CD8-positive, alpha-beta memory T cell (primary cell): ENCODE measurements around the gene DCDC2C. TPM values are rescaled to one million over a fixed set of nuclear protein-coding genes. Genes with fewer than 3 reads are reported as not detected.

Experiments used
- CTCF ChIA-PET: fragments of 350-600 bp; sonication (Branson Sonifier 250); formaldehyde crosslinking; loops from one replicate; lab custom pipeline; 2021; ENCODE audit warnings: antibody characterized with exemption; lab: Charles Lee
- POLR2A ChIA-PET: fragments of 350-600 bp; sonication (Branson Sonifier 250); formaldehyde crosslinking; loops from one replicate; lab custom pipeline; 2021; ENCODE audit warnings: antibody characterized with exemption; lab: Charles Lee
- DNase-seq, 5 donors: peaks; one replicate each; pipeline versions ENCODE4 v3.0.0 to v3.0.0-alpha.2; 2020 to 2022; ENCODE audit warnings: mixed read lengths in 1 of 5
- H3K27ac ChIP-seq: one replicate; pipeline ENCODE4 v1.7.0; 2013; ENCODE audit warnings: low read depth, mild to moderate bottlenecking, low read length, moderate library complexity
- H3K27me3 ChIP-seq: 2 replicates; pipeline ENCODE4 v1.7.0; 2013; ENCODE audit warnings: low read length, mild to moderate bottlenecking; ENCODE audit not compliant: insufficient read depth, poor library complexity, severe bottlenecking
- H3K36me3 ChIP-seq: 2 replicates; pipeline ENCODE4 v1.7.0; 2013; ENCODE audit warnings: mild to moderate bottlenecking, low read length, moderate library complexity; ENCODE audit not compliant: insufficient read depth
- H3K4me1 ChIP-seq: 2 replicates; pipeline ENCODE4 v1.7.0; 2013; ENCODE audit warnings: mild to moderate bottlenecking, low read length, moderate library complexity; ENCODE audit not compliant: insufficient read depth
- H3K4me3 ChIP-seq: 2 replicates; pipeline ENCODE4 v1.7.0; 2013; ENCODE audit warnings: mild to moderate bottlenecking, low read length
- H3K9me3 ChIP-seq: 2 replicates; pipeline ENCODE4 v1.7.0; 2013; ENCODE audit warnings: mild to moderate bottlenecking, low read length
- H3K27ac Mint-ChIP-seq, 8 donors: one replicate each; pipeline ENCODE4 v1.8.0; 2020 to 2021; ENCODE audit warnings: mixed read lengths in 8 of 8, mild to moderate bottlenecking in 6 of 8, inconsistent platforms in 3 of 8, moderate library complexity in 3 of 8
- H3K27me3 Mint-ChIP-seq, 2 donors: one replicate each; pipeline ENCODE4 v1.8.0; 2020 to 2021; ENCODE audit warnings: mixed read lengths in 2 of 2, mild to moderate bottlenecking in 1 of 2, moderate library complexity in 1 of 2
- H3K36me3 Mint-ChIP-seq, 3 donors: one replicate each; pipeline ENCODE4 v1.8.0; 2020 to 2021; ENCODE audit warnings: mixed read lengths in 3 of 3, inconsistent platforms in 1 of 3, mild to moderate bottlenecking in 1 of 3
- H3K4me1 Mint-ChIP-seq, 3 donors: one replicate each; pipeline ENCODE4 v1.8.0; 2020 to 2021; ENCODE audit warnings: mixed read lengths in 3 of 3, inconsistent platforms in 1 of 3, mild to moderate bottlenecking in 1 of 3
- H3K4me3 Mint-ChIP-seq, 7 donors: one replicate each; pipeline ENCODE4 v1.8.0; 2020 to 2021; ENCODE audit warnings: mixed read lengths in 7 of 7, mild to moderate bottlenecking in 6 of 7, moderate library complexity in 4 of 7, inconsistent platforms in 2 of 7
- H3K9me3 Mint-ChIP-seq, 5 donors: one replicate each; pipeline ENCODE4 v1.8.0; 2020 to 2022; ENCODE audit warnings: mixed read lengths in 5 of 5, mild to moderate bottlenecking in 3 of 5, moderate library complexity in 2 of 5, inconsistent platforms in 1 of 5
- polyA plus RNA-seq: library from polyadenylated mRNA; unstranded; fragments of 300-500 nt; fragmentation: Illumina TruSeq; gene quantifications from one replicate; pipeline ENCODE4 v1.2.3, GENCODE V29; 2021
- total RNA-seq, 2 experiments: library from RNA; stranded (reverse); gene quantifications; one replicate each; pipeline ENCODE4 v1.2.3, GENCODE V29; 2021

The DCDC2C gene
- total and polyA plus RNA-seq, 3 experiments from 2014 or later = not detected

GRCh38 chr2:3667151-3667631, 36.2 kb upstream of the DCDC2C start:
- Mint-ChIP-seq H3K4me3 (no peak overlapping the region), H3K27ac (no peak overlapping the region), H3K27me3 (peaks cover 5 to 17% of the 10 kb centered on the region in 2 donors), H3K36me3 (no peaks in the 10 kb centered on the region), H3K4me1 (peaks cover 0 to under 1% (median 0%) of the 10 kb centered on the region in 3 donors), H3K9me3 (no peaks in the 10 kb centered on the region)
- POLR2A ChIA-PET = no interaction called here
- Histone ChIP-seq H3K4me3 (no peak overlapping the region), H3K27me3 (no peaks in the 10 kb centered on the region), H3K4me1 (no peaks in the 10 kb centered on the region), H3K36me3 (no peaks in the 10 kb centered on the region), H3K27ac (no peak overlapping the region), H3K9me3 (no peaks in the 10 kb centered on the region)
- CTCF ChIA-PET = no interaction called here
- DNase-seq = no peak

GRCh38 chr2:3669656-3670055, 33.7 kb upstream of the DCDC2C start:
- POLR2A ChIA-PET = no interaction called here
- Histone ChIP-seq H3K4me1 (no peaks in the 10 kb centered on the region), H3K27me3 (no peaks in the 10 kb centered on the region), H3K27ac (no peak overlapping the region), H3K4me3 (no peak overlapping the region), H3K36me3 (no peaks in the 10 kb centered on the region), H3K9me3 (no peaks in the 10 kb centered on the region)
- Mint-ChIP-seq H3K4me1 (no peaks in the 10 kb centered on the region), H3K9me3 (no peaks in the 10 kb centered on the region), H3K27ac (no peak overlapping the region), H3K36me3 (no peaks in the 10 kb centered on the region), H3K4me3 (no peak overlapping the region), H3K27me3 (peaks cover 5 to 17% of the 10 kb centered on the region in 2 donors)
- CTCF ChIA-PET = no interaction called here
- no peak for DNase-seq

GRCh38 chr2:3670376-3670775, 33.0 kb upstream of the DCDC2C start:
- H3K9me3 Mint-ChIP-seq = no peaks in the 10 kb centered on the region
- Histone ChIP-seq H3K27me3 (no peaks in the 10 kb centered on the region), H3K4me3 (no peak overlapping the region), H3K27ac (no peak overlapping the region), H3K9me3 (no peaks in the 10 kb centered on the region), H3K36me3 (no peaks in the 10 kb centered on the region), H3K4me1 (no peaks in the 10 kb centered on the region)
- no peak overlapping the region for H3K4me3 Mint-ChIP-seq
- ChIA-PET CTCF (no interaction called here), POLR2A (no interaction called here)
- no peak for DNase-seq
- H3K36me3 Mint-ChIP-seq = no peaks in the 10 kb centered on the region
- H3K27ac Mint-ChIP-seq = no peak overlapping the region
- peaks cover 5 to 19% of the 10 kb centered on the region in 2 donors for H3K27me3 Mint-ChIP-seq
- H3K4me1 Mint-ChIP-seq = no peaks in the 10 kb centered on the region

- no peaks in the 10 kb centered on the region for H3K9me3 Mint-ChIP-seq
- ChIA-PET POLR2A (no interaction called here), CTCF (no interaction called here)
- H3K36me3 ChIP-seq = no peaks in the 10 kb centered on the region
- no peak overlapping the region for H3K4me3 Mint-ChIP-seq
- H3K4me3 ChIP-seq = no peak overlapping the region
- no peak overlapping the region for H3K27ac ChIP-seq
- H3K4me1 Mint-ChIP-seq = no peaks in the 10 kb centered on the region
- H3K36me3 Mint-ChIP-seq = no peaks in the 10 kb centered on the region
- no peaks in the 10 kb centered on the region for H3K4me1 ChIP-seq
- no peak for DNase-seq
- no peaks in the 10 kb centered on the region for H3K27me3 ChIP-seq
- no peak overlapping the region for H3K27ac Mint-ChIP-seq
- H3K27me3 Mint-ChIP-seq = peaks cover 5 to 20% of the 10 kb centered on the region in 2 donors
- no peaks in the 10 kb centered on the region for H3K9me3 ChIP-seq
Measured at GRCh38 chr2:3670941-3671340, 32.4 kb upstream of the DCDC2C start.

- ChIA-PET CTCF (no interaction called here), POLR2A (no interaction called here)
- Mint-ChIP-seq H3K27ac (no peak overlapping the region), H3K4me3 (no peak overlapping the region), H3K9me3 (no peaks in the 10 kb centered on the region), H3K27me3 (peaks cover 7 to 16% of the 10 kb centered on the region in 2 donors), H3K36me3 (no peaks in the 10 kb centered on the region), H3K4me1 (no peaks in the 10 kb centered on the region)
- Histone ChIP-seq H3K27me3 (no peaks in the 10 kb centered on the region), H3K36me3 (no peaks in the 10 kb centered on the region), H3K27ac (no peak overlapping the region), H3K4me3 (no peak overlapping the region), H3K4me1 (no peaks in the 10 kb centered on the region), H3K9me3 (no peaks in the 10 kb centered on the region)
- no peak for DNase-seq
Measured at GRCh38 chr2:3672861-3673678, 30.3 kb upstream of the DCDC2C start.

GRCh38 chr2:3674066-3674845, 29.1 kb upstream of the DCDC2C start:
- Mint-ChIP-seq H3K27ac (no peak overlapping the region), H3K4me1 (no peaks in the 10 kb centered on the region), H3K9me3 (no peaks in the 10 kb centered on the region), H3K27me3 (peaks cover 4 to 14% of the 10 kb centered on the region in 2 donors), H3K4me3 (no peak overlapping the region), H3K36me3 (no peaks in the 10 kb centered on the region)
- H3K9me3 ChIP-seq = no peaks in the 10 kb centered on the region
- no peaks in the 10 kb centered on the region for H3K27me3 ChIP-seq
- ChIA-PET POLR2A (no interaction called here), CTCF (no interaction called here)
- no peak overlapping the region for H3K4me3 ChIP-seq
- H3K4me1 ChIP-seq = no peaks in the 10 kb centered on the region
- DNase-seq = no peak
- no peak overlapping the region for H3K27ac ChIP-seq
- H3K36me3 ChIP-seq = no peaks in the 10 kb centered on the region

GRCh38 chr2:3675687-3676086, 27.7 kb upstream of the DCDC2C start:
- Histone ChIP-seq H3K4me3 (no peak overlapping the region), H3K27me3 (no peaks in the 10 kb centered on the region), H3K36me3 (no peaks in the 10 kb centered on the region), H3K9me3 (no peaks in the 10 kb centered on the region), H3K4me1 (no peaks in the 10 kb centered on the region), H3K27ac (no peak overlapping the region)
- H3K27ac Mint-ChIP-seq = no peak overlapping the region
- no peak for DNase-seq
- no peak overlapping the region for H3K4me3 Mint-ChIP-seq
- peaks cover 0 to 2% (median 0%) of the 10 kb centered on the region in 5 donors for H3K9me3 Mint-ChIP-seq
- H3K27me3 Mint-ChIP-seq = peaks cover 2 to 4% of the 10 kb centered on the region in 2 donors
- ChIA-PET POLR2A (no interaction called here), CTCF (no interaction called here)
- no peaks in the 10 kb centered on the region for H3K36me3 Mint-ChIP-seq
- H3K4me1 Mint-ChIP-seq = no peaks in the 10 kb centered on the region

- Mint-ChIP-seq H3K4me3 (no peak overlapping the region), H3K27me3 (peaks cover 2 to 4% of the 10 kb centered on the region in 2 donors), H3K36me3 (no peaks in the 10 kb centered on the region), H3K9me3 (peaks cover 0 to 2% (median 0%) of the 10 kb centered on the region in 5 donors), H3K27ac (no peak overlapping the region), H3K4me1 (no peaks in the 10 kb centered on the region)
- DNase-seq = no peak
- POLR2A ChIA-PET = no interaction called here
- Histone ChIP-seq H3K4me1 (no peaks in the 10 kb centered on the region), H3K4me3 (no peak overlapping the region), H3K27me3 (no peaks in the 10 kb centered on the region), H3K9me3 (no peaks in the 10 kb centered on the region), H3K27ac (no peak overlapping the region), H3K36me3 (no peaks in the 10 kb centered on the region)
- CTCF ChIA-PET = no interaction called here
Measured at GRCh38 chr2:3677436-3677835, 25.9 kb upstream of the DCDC2C start.
